GM19240 (cell line): ENCODE data around the gene LTF.

Experiments used
- DNase-seq: peaks from one replicate; pipeline ENCODE4 v3.0.0; 2011; ENCODE audit warnings: low spot score; ENCODE audit not compliant: insufficient read length

The LTF gene

GRCh38 chr3:46491089-46492070 is 26.7 kb upstream of the LTF start:
- no peak for DNase-seq

GRCh38 chr3:46490338-46491084 is 25.8 kb upstream of the LTF start:
- DNase-seq, result no peak

- DNase-seq, result no peak
Observed at GRCh38 chr3:46489875-46490274, 25.2 kb upstream of the LTF start.

- no peak for DNase-seq
Observed at GRCh38 chr3:46489381-46489780, 24.7 kb upstream of the LTF start.

- peak; percentile 98 for DNase-seq
Observed at GRCh38 chr3:46488735-46489361, 24.1 kb upstream of the LTF start.

GRCh38 chr3:46485779-46486175 is 21.1 kb upstream of the LTF start:
- DNase-seq, result no peak

- no peak for DNase-seq
Observed at GRCh38 chr3:46484911-46485778, 20.4 kb upstream of the LTF start.

GRCh38 chr3:46484388-46484787 is 19.7 kb upstream of the LTF start:
- no peak for DNase-seq

GRCh38 chr3:46483825-46484224 is 19.1 kb upstream of the LTF start:
- no peak for DNase-seq

GRCh38 chr3:46482632-46483350 is 18.1 kb upstream of the LTF start:
- no peak for DNase-seq

- no peak for DNase-seq
Observed at GRCh38 chr3:46481636-46482035, 16.9 kb upstream of the LTF start.

- DNase-seq, result no peak
Observed at GRCh38 chr3:46480491-46481195, 15.9 kb upstream of the LTF start.

GRCh38 chr3:46479696-46480095 is 15.0 kb upstream of the LTF start:
- DNase-seq, result no peak

- no peak for DNase-seq
Observed at GRCh38 chr3:46479021-46479420, 14.3 kb upstream of the LTF start.

GRCh38 chr3:46478341-46478740 is 13.6 kb upstream of the LTF start:
- DNase-seq, result no peak

- DNase-seq, result no peak
Observed at GRCh38 chr3:46477756-46478155, 13.1 kb upstream of the LTF start.

GRCh38 chr3:46477145-46477544 is 12.4 kb upstream of the LTF start:
- DNase-seq, result no peak

GRCh38 chr3:46472736-46473135 is 8.0 kb upstream of the LTF start:
- DNase-seq, result no peak

GRCh38 chr3:46471371-46471914 is 6.7 kb upstream of the LTF start:
- DNase-seq, result no peak
